ENCODE results near the gene MGAT4C.
"Not testable (repeated sequence)": the region's sequence is repeated elsewhere in the genome, so short reads cannot be mapped to it uniquely, and the experiment has no call there.

MGAT4C gene

GRCh38 chr12:86137936-86138335 is 118.3 kb downstream of the MGAT4C start:
- Histone ChIP-seq H3K4me3 (replicated peaks; ENCODE audit: low read depth, low read length) (no peak overlapping the region), H3K36me3 (ENCODE audit: control insufficient read depth, insufficient read depth, low read length) (no peaks in the 10 kb centered on the region), H3K27me3 (replicated peaks; ENCODE audit: control insufficient read depth, insufficient read depth, low read length) (no peaks in the 10 kb centered on the region)
- no peak for DNase-seq (ENCODE audit: extremely low read depth, insufficient read length)
- no peak for TF ChIP-seq CTCF (IDR thresholded peaks at IDR 0.05; ENCODE audit: insufficient read depth, low read length, poor library complexity, severe bottlenecking)

- H3K36me3 ChIP-seq (ENCODE audit: control insufficient read depth, insufficient read depth, low read length), result no peaks in the 10 kb centered on the region
- H3K27me3 ChIP-seq (replicated peaks; ENCODE audit: control insufficient read depth, insufficient read depth, low read length), result no peaks in the 10 kb centered on the region
- TF ChIP-seq CTCF (IDR thresholded peaks at IDR 0.05; ENCODE audit: insufficient read depth, low read length, poor library complexity, severe bottlenecking), result no peak
- DNase-seq (ENCODE audit: extremely low read depth, insufficient read length), result no peak
- no peak overlapping the region for H3K4me3 ChIP-seq (replicated peaks; ENCODE audit: low read depth, low read length)
Measured at GRCh38 chr12:86134561-86134960, 121.6 kb downstream of the MGAT4C start.

- not testable (repeated sequence) for H3K27me3 ChIP-seq (replicated peaks; ENCODE audit: control insufficient read depth, insufficient read depth, low read length); DNase-seq (ENCODE audit: extremely low read depth, insufficient read length); H3K36me3 ChIP-seq (ENCODE audit: control insufficient read depth, insufficient read depth, low read length); H3K4me3 ChIP-seq (replicated peaks; ENCODE audit: low read depth, low read length)
Measured at GRCh38 chr12:86126900-86127299, 129.3 kb downstream of the MGAT4C start.

- no peak overlapping the region for H3K4me3 ChIP-seq (replicated peaks; ENCODE audit: low read depth, low read length)
- H3K36me3 ChIP-seq (ENCODE audit: control insufficient read depth, insufficient read depth, low read length), result no peaks in the 10 kb centered on the region
- no peak for TF ChIP-seq CTCF (IDR thresholded peaks at IDR 0.05; ENCODE audit: insufficient read depth, low read length, poor library complexity, severe bottlenecking)
- no peaks in the 10 kb centered on the region for H3K27me3 ChIP-seq (replicated peaks; ENCODE audit: control insufficient read depth, insufficient read depth, low read length)
- no peak for DNase-seq (ENCODE audit: extremely low read depth, insufficient read length)
Measured at GRCh38 chr12:86122846-86123468, 133.2 kb downstream of the MGAT4C start.

GRCh38 chr12:86118161-86118560 is 138.0 kb downstream of the MGAT4C start:
- no peak for TF ChIP-seq CTCF (IDR thresholded peaks at IDR 0.05; ENCODE audit: insufficient read depth, low read length, poor library complexity, severe bottlenecking)
- no peak overlapping the region for H3K4me3 ChIP-seq (replicated peaks; ENCODE audit: low read depth, low read length)
- H3K27me3 ChIP-seq (replicated peaks; ENCODE audit: control insufficient read depth, insufficient read depth, low read length), result no peaks in the 10 kb centered on the region
- no peak for DNase-seq (ENCODE audit: extremely low read depth, insufficient read length)
- H3K36me3 ChIP-seq (ENCODE audit: control insufficient read depth, insufficient read depth, low read length), result no peaks in the 10 kb centered on the region

- Histone ChIP-seq H3K27me3 (replicated peaks; ENCODE audit: control insufficient read depth, insufficient read depth, low read length) (no peaks in the 10 kb centered on the region), H3K4me3 (replicated peaks; ENCODE audit: low read depth, low read length) (no peak overlapping the region), H3K36me3 (ENCODE audit: control insufficient read depth, insufficient read depth, low read length) (no peaks in the 10 kb centered on the region)
- TF ChIP-seq CTCF (IDR thresholded peaks at IDR 0.05; ENCODE audit: insufficient read depth, low read length, poor library complexity, severe bottlenecking), result no peak
- no peak for DNase-seq (ENCODE audit: extremely low read depth, insufficient read length)
Measured at GRCh38 chr12:86117711-86118110, 138.5 kb downstream of the MGAT4C start.
